ENCODE results near the gene GPR12. TPM values are rescaled to one million over a fixed set of nuclear protein-coding genes. Genes with fewer than 3 reads are reported as not detected.

GPR12 gene
- total RNA-seq, 1 experiment from 2014 or later = not detected

DNA sequence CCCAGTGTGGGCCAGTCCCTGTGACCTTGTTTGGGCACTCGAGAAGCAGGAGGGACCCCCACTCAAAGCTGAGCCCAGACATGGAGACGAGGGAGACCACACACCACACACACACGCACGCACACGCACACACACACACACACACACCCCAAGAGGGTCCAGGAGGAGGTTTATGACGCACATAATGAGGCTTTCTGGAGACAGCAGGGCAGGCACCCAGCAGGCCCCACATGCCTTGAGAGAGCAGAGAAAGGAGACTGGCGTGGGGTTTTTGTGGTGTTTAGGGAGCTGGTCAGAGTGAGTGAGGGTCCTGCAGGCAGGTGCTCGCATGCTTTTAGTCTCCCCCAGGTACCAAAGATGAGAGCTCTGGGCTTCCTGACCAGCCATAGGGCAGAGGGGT lies 42.4 kb downstream of the GPR12 start:
- Histone ChIP-seq H3K27me3 (peaks cover 6% of the 10 kb centered on the region; the same call in 1 of the 2 replicates), H3K36me3 (no peaks in the 10 kb centered on the region), H3K4me3 (no peak overlapping the region), H3K9me3 (no peaks in the 10 kb centered on the region)
- DNase-seq = no peak

GRCh38 chr13:26716984-26717383 lies 43.6 kb downstream of the GPR12 start:
- H3K36me3 ChIP-seq = no peaks in the 10 kb centered on the region
- H3K27me3 ChIP-seq = 0 out of 2 replicates have a peak, but pooled peaks cover 3% of the 10 kb centered on the region
- H3K4me3 ChIP-seq = no peak overlapping the region
- H3K9me3 ChIP-seq = no peaks in the 10 kb centered on the region
- DNase-seq = no peak

GRCh38 chr13:26713341-26713740 lies 47.2 kb downstream of the GPR12 start:
- H3K27me3 ChIP-seq = no peaks in the 10 kb centered on the region
- no peak overlapping the region for H3K4me3 ChIP-seq
- H3K36me3 ChIP-seq = no peaks in the 10 kb centered on the region
- H3K9me3 ChIP-seq = no peaks in the 10 kb centered on the region
- DNase-seq = no peak

DNA sequence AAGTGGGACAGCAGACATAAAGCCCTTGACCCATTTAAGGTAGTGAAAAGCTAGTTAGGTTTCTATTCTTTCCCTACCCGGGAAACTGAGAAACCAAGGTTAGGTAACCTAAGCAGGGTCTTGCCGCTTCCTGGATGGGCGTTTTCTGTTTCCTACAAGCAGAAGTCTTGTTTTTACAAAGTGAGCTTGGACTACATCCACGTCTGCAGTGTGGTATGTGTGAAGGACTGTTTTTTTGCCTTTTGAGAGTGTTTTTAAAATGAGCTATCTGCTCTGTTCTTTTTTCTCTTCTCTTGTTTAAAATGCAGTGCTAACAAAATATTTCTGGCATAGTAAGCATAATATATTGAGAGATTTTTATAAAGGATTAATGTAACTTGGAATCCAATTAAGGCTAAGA lies 49.4 kb downstream of the GPR12 start:
- H3K36me3 ChIP-seq = no peaks in the 10 kb centered on the region
- DNase-seq = no peak
- no peaks in the 10 kb centered on the region for H3K9me3 ChIP-seq
- no peaks in the 10 kb centered on the region for H3K27me3 ChIP-seq
- H3K4me3 ChIP-seq = no peak overlapping the region

GRCh38 chr13:26710166-26710565 lies 50.4 kb downstream of the GPR12 start:
- Histone ChIP-seq H3K36me3 (no peaks in the 10 kb centered on the region), H3K4me3 (no peak overlapping the region), H3K27me3 (no peaks in the 10 kb centered on the region), H3K9me3 (no peaks in the 10 kb centered on the region)
- DNase-seq = no peak

DNA sequence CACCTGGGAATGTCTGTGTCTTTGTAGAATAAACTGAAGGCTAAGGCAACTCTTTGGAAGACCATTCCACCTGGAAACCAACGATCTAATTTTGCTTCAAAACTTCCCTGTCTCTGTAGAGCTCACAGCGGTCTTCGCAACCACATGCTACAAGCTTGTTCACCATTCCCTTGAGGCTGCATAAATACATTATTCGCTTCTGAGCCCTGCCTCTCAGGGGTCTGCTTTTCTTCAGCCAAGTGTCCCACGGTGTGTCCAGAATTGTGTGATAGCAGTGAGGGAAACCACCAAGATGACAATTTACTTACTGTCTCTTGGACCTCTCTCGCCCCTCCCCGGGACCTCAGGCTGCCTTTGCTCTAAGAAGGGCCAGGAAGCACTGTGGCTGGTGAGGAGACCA lies 51.1 kb downstream of the GPR12 start:
- no peaks in the 10 kb centered on the region for H3K36me3 ChIP-seq
- no peak overlapping the region for H3K4me3 ChIP-seq
- H3K27me3 ChIP-seq = no peaks in the 10 kb centered on the region
- H3K9me3 ChIP-seq = no peaks in the 10 kb centered on the region
- DNase-seq = no peak

DNA sequence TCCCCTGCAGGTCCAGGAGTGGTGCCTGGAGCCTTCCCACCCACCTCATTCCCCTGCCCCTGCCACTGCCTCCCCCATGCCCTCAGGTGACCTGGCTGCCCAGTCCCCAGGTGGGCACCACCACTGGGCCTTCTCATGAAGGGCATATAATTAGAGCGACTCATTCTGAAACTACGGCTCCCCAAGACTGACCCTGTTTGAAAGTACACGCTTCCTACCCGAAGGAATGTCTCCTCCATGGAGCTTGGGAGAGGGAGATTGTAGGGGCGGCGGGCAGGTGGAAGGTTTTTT lies 52.6 kb downstream of the GPR12 start:
- H3K9me3 ChIP-seq = no peaks in the 10 kb centered on the region
- H3K27me3 ChIP-seq = no peaks in the 10 kb centered on the region
- no peak overlapping the region for H3K4me3 ChIP-seq
- no peaks in the 10 kb centered on the region for H3K36me3 ChIP-seq
- no peak for DNase-seq

GRCh38 chr13:26707122-26708006 lies 53.2 kb downstream of the GPR12 start:
- DNase-seq = peak; percentile 18
- H3K27me3 ChIP-seq = no peaks in the 10 kb centered on the region
- H3K4me3 ChIP-seq = no peak overlapping the region
- no peaks in the 10 kb centered on the region for H3K9me3 ChIP-seq
- H3K36me3 ChIP-seq = no peaks in the 10 kb centered on the region

DNA sequence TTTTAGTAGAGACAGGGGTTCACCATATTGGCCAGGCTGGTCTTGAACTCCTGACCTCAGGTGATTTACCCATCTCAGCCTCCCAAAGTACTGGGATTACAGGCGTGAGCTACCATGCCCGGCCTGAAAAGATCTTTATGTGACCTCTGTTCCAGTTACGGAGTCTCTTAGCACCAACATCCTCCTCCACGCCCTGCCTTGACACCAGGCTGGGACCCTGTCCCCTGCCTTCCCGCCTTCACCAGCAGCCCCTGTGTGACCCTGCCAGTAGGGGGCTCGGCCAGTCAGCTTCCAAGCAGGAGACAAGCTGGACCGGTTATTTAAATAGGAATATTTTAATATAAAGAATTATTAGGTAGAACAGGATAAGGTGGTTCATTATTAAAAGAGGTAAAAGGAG lies 54.2 kb downstream of the GPR12 start:
- Histone ChIP-seq H3K36me3 (no peaks in the 10 kb centered on the region), H3K9me3 (no peaks in the 10 kb centered on the region), H3K27me3 (no peaks in the 10 kb centered on the region), H3K4me3 (no peak overlapping the region)
- no peak for DNase-seq

DNA sequence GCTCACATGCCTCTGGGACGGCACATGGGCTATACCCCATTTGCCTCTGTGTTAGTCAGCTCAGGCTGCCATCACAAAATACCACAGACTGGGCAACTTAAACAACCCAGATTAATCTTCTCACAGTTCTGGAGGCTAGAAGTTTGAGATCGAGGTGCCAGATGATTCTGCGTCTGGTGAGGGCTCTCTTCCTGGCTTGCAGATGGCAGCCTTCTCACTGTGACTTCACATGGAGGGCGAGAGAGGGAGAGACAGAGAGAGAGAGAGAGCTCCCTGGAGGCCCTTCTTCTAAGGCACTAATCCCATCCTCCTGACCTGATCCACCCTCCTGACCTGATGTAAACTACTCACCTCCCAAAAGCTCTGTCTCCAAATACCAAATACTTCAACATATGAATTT lies 55.0 kb downstream of the GPR12 start:
- Histone ChIP-seq H3K9me3 (no peaks in the 10 kb centered on the region), H3K27me3 (no peaks in the 10 kb centered on the region), H3K4me3 (no peak overlapping the region), H3K36me3 (no peaks in the 10 kb centered on the region)
- no peak for DNase-seq

Other genes starting within 250 kb of the GPR12 start
- gene WASF3, start 203.1 kb downstream of the GPR12 start, total RNA-seq (2014; rRNA removed; shearing (Covaris generic); ENCODE audit: low replicate concordance) = 6.0 and 11.4 TPM in 2 replicates

All from MG63 (cell line).